Measurements from ENCODE around the gene P3H1. TPM values are rescaled to one million over a fixed set of nuclear protein-coding genes. Genes with fewer than 3 reads are reported as not detected.
"Not testable (repeated sequence)": the region's sequence is repeated elsewhere in the genome, so short reads cannot be mapped to it uniquely, and the experiment has no call there.

The P3H1 gene
- total RNA-seq, 1 experiment from 2014 or later = 32.9 TPM

DNA sequence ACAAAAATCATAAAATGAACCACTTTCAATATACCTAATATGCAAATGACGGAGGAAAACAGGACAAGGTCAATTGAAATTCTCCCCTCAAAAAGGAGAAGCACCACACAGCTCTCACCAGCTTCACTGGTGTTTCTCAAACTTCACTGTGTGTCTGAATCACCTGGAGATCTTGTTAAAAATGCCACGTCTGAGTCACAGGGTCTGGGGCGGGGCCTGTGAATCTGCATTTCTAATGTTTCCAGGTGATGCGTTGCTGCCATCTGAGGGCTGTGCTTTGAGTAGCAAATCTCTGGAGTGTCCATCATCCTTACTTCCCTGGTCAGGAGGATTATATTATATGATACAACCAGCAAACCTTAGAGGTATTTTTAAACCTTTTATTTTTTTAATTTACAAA, 35.8 kb downstream of the P3H1 start (continued):
- TF ChIP-seq EGR1 (IDR thresholded peaks at IDR 0.05; ENCODE audit: low read depth) = no peak

DNA sequence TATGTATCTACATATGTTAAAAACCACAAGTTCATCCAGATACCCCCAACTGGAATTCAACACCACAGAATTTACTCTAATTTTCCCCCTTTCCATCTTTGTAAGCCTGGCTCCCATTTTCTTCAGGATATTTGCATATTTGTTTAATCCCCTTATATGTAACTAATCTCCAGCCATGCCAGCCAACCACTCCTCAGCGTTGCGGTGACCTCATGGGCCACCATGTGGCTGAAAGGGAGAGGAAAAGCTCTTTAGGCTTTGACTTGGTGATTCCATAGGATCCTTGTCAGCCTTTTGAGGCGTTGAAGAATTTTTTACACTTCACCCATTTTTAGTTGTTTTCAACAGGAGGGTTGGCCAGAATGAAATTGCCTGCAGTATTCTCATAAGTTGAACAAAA, 36.8 kb downstream of the P3H1 start:
- no peaks in the 10 kb centered on the region for H3K27me3 ChIP-seq (ENCODE audit: insufficient read depth, low read length)
- peaks cover 4 to 6% of the 10 kb centered on the region in 2 experiments for H3K4me1 ChIP-seq (ENCODE audit: control insufficient read depth in 1 of 2, insufficient read depth in 2 of 2, low read length in 2 of 2)
- CTCF ChIA-PET = interaction anchor here (1.5 to 2.4 kb wide), 2 partner anchors 152 to 556 kb away, joined by 7 to 15 read pairs; no protein-coding TSS in a partner anchor
- H3K9ac ChIP-seq (ENCODE audit: low read length) = no peak overlapping the region
- H3K4me3 ChIP-seq (replicated peaks in 1 of 2; ENCODE audit: low read depth in 1 of 2, low read length in 2 of 2) = no peak overlapping the region
- H3K9me2 ChIP-seq (ENCODE audit: insufficient read depth) = no peaks in the 10 kb centered on the region
- DNase-seq (ENCODE audit: low read depth, low spot score) (no peak), ATAC-seq (no peak)
- intact Hi-C loops (cut with micrococcal nuclease) = loop anchor here (2.0 to 10.0 kb wide), 4 partner anchors 151 to 583 kb away; no protein-coding TSS in a partner anchor
- H3K4me2 ChIP-seq (ENCODE audit: low read length) = no peak overlapping the region
- H2AFZ ChIP-seq (ENCODE audit: low read depth, low read length, poor library complexity, severe bottlenecking) = no peak overlapping the region
- no peaks in the 10 kb centered on the region for H3K36me3 ChIP-seq (ENCODE audit: control insufficient read depth in 1 of 2, insufficient read depth in 2 of 2, low read length in 2 of 2)
- H3K27ac ChIP-seq (ENCODE audit: low read depth, low read length) = no peak overlapping the region
- no peak for TF ChIP-seq EZH2phosphoT487 (IDR thresholded peaks at IDR 0.05; ENCODE audit: borderline replicate concordance)
- peak; percentile 36; the same call in 1 of the 2 replicates for TF ChIP-seq RAD21 (IDR thresholded peaks at IDR 0.05; ENCODE audit: low read depth)
- TF ChIP-seq FOSL1 (IDR thresholded peaks at IDR 0.05; ENCODE audit: low read depth) = no peak
- RAD21 ChIA-PET (ENCODE audit: low non-redundant PET in 1 of 2, low total read pairs in 2 of 2, uncharacterized antibody in 2 of 2, unreplicated experiment in 2 of 2) = no interaction called here
- POLR2A ChIA-PET = no interaction called here
- no peaks in the 10 kb centered on the region for H3K79me2 ChIP-seq (ENCODE audit: insufficient read depth, low read length)
- H4K20me1 ChIP-seq (ENCODE audit: insufficient read depth) = no peaks in the 10 kb centered on the region
- no peaks in the 10 kb centered on the region for H3K9me3 ChIP-seq (ENCODE audit: control insufficient read depth in 1 of 2, insufficient read depth in 1 of 2, low read depth in 1 of 2, low read length in 2 of 2)
- no TSS peak for BruUV-seq (replicated peaks)

DNA sequence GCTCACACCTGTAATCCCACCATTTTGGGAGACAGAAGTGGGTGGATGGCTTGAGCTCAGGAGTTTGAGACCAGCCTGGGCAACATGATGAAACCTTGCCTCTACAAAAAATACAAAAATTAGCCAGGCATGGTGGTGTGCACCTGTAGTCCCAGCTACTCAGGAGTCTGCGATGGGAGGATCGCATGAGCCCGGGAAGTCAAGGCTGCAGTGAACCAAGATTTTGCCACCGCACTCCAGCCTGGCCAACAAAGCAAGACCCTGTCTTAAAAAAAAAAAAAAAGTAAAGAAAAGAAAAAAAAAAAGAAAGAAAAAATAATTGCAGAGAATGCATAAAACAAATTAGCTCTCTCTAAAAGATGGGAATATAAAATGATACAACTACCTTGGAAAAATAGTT, 41.0 kb downstream of the P3H1 start:
- H3K79me2 ChIP-seq (ENCODE audit: insufficient read depth, low read length); H3K4me3 ChIP-seq (replicated peaks in 1 of 2; ENCODE audit: low read depth in 1 of 2, low read length in 2 of 2); H3K27ac ChIP-seq (ENCODE audit: low read depth, low read length); CTCF ChIA-PET; H3K9ac ChIP-seq (ENCODE audit: low read length); intact Hi-C loops (cut with micrococcal nuclease); RAD21 ChIA-PET (ENCODE audit: low non-redundant PET in 1 of 2, low total read pairs in 2 of 2, uncharacterized antibody in 2 of 2, unreplicated experiment in 2 of 2); H3K9me2 ChIP-seq (ENCODE audit: insufficient read depth); H3K4me1 ChIP-seq (ENCODE audit: control insufficient read depth in 1 of 2, insufficient read depth in 2 of 2, low read length in 2 of 2); H4K20me1 ChIP-seq (ENCODE audit: insufficient read depth); H3K4me2 ChIP-seq (ENCODE audit: low read length); POLR2A ChIA-PET; H3K36me3 ChIP-seq (ENCODE audit: control insufficient read depth in 1 of 2, insufficient read depth in 2 of 2, low read length in 2 of 2); H3K27me3 ChIP-seq (ENCODE audit: insufficient read depth, low read length); ATAC-seq; H3K9me3 ChIP-seq (ENCODE audit: control insufficient read depth in 1 of 2, insufficient read depth in 1 of 2, low read depth in 1 of 2, low read length in 2 of 2); BruUV-seq (replicated peaks); DNase-seq (ENCODE audit: low read depth, low spot score); H2AFZ ChIP-seq (ENCODE audit: low read depth, low read length, poor library complexity, severe bottlenecking): not testable (repeated sequence)

Data from HCT116 (cell line).